Measurements from ENCODE around the gene TNFAIP2. TPM values are rescaled to one million over a fixed set of nuclear protein-coding genes. Genes with fewer than 3 reads are reported as not detected.

TNFAIP2 gene
- total RNA-seq, 1 experiment from 2014 or later: 8.1 TPM

GRCh38 chr14:103101963-103102688 is 21.1 kb upstream of the TNFAIP2 start:
- no peak overlapping the region for H3K4me3 Mint-ChIP-seq (ENCODE audit: unreplicated experiment)
- CTCF ChIA-PET: no interaction called here
- no peaks in the 10 kb centered on the region for H3K27me3 Mint-ChIP-seq (ENCODE audit: insufficient read depth, unreplicated experiment)
- intact Hi-C loops (cut with micrococcal nuclease; ENCODE audit: unreplicated experiment): no loop called here
- H3K27ac Mint-ChIP-seq (ENCODE audit: unreplicated experiment): no peak overlapping the region
- H3K36me3 Mint-ChIP-seq (ENCODE audit: insufficient read depth, unreplicated experiment): peaks cover 13% of the 10 kb centered on the region
- H3K36me3 ChIP-seq (ENCODE audit: control insufficient read depth, insufficient read depth, low read length): no peaks in the 10 kb centered on the region
- H3K9me3 Mint-ChIP-seq (ENCODE audit: unreplicated experiment): no peaks in the 10 kb centered on the region
- BruUV-seq (replicated peaks): no TSS peak
- TF ChIP-seq CTCF (IDR thresholded peaks at IDR 0.05; ENCODE audit: insufficient read depth in 1 of 2, low read depth in 1 of 2, low read length in 1 of 2, severe bottlenecking in 1 of 2, unreplicated experiment in 1 of 2): no peak
- H3K4me1 Mint-ChIP-seq (ENCODE audit: low read depth, unreplicated experiment): peaks cover 10% of the 10 kb centered on the region
- H3K4me3 ChIP-seq (ENCODE audit: low read depth, low read length): no peak overlapping the region
- no peaks in the 10 kb centered on the region for H3K9me3 ChIP-seq
- peaks cover 54% of the 10 kb centered on the region for H3K4me1 ChIP-seq
- POLR2A ChIA-PET: no interaction called here
- H3K27me3 ChIP-seq (replicated peaks; ENCODE audit: control insufficient read depth, insufficient read depth, low read length): no peaks in the 10 kb centered on the region
- DNase-seq: no peak

- H3K9me3 Mint-ChIP-seq (ENCODE audit: unreplicated experiment): no peaks in the 10 kb centered on the region
- Histone ChIP-seq H3K4me1 (peaks cover 54% of the 10 kb centered on the region), H3K9me3 (no peaks in the 10 kb centered on the region), H3K4me3 (ENCODE audit: low read depth, low read length) (no peak overlapping the region), H3K36me3 (ENCODE audit: control insufficient read depth, insufficient read depth, low read length) (no peaks in the 10 kb centered on the region), H3K27me3 (replicated peaks; ENCODE audit: control insufficient read depth, insufficient read depth, low read length) (no peaks in the 10 kb centered on the region)
- H3K4me3 Mint-ChIP-seq (ENCODE audit: unreplicated experiment): peak overlapping the region; percentile 50
- ChIA-PET POLR2A (no interaction called here), CTCF (interaction anchor here (0.6 kb wide), 1 partner anchor 71 kb away, joined by 4 read pairs; no protein-coding TSS in a partner anchor)
- intact Hi-C loops (cut with micrococcal nuclease; ENCODE audit: unreplicated experiment): no loop called here
- no peaks in the 10 kb centered on the region for H3K27me3 Mint-ChIP-seq (ENCODE audit: insufficient read depth, unreplicated experiment)
- no peak for TF ChIP-seq CTCF (IDR thresholded peaks at IDR 0.05; ENCODE audit: insufficient read depth in 1 of 2, low read depth in 1 of 2, low read length in 1 of 2, severe bottlenecking in 1 of 2, unreplicated experiment in 1 of 2)
- no peak for DNase-seq
- H3K4me1 Mint-ChIP-seq (ENCODE audit: low read depth, unreplicated experiment): peaks cover 10% of the 10 kb centered on the region
- peaks cover 13% of the 10 kb centered on the region for H3K36me3 Mint-ChIP-seq (ENCODE audit: insufficient read depth, unreplicated experiment)
- no peak overlapping the region for H3K27ac Mint-ChIP-seq (ENCODE audit: unreplicated experiment)
- no TSS peak for BruUV-seq (replicated peaks)
Observed at GRCh38 chr14:103102689-103103260, 20.5 kb upstream of the TNFAIP2 start.

GRCh38 chr14:103103461-103104388 is 19.5 kb upstream of the TNFAIP2 start:
- Histone ChIP-seq H3K4me1 (peaks cover 46% of the 10 kb centered on the region), H3K4me3 (ENCODE audit: low read depth, low read length) (peak overlapping the region; percentile 42), H3K27me3 (replicated peaks; ENCODE audit: control insufficient read depth, insufficient read depth, low read length) (no peaks in the 10 kb centered on the region), H3K9me3 (no peaks in the 10 kb centered on the region), H3K36me3 (ENCODE audit: control insufficient read depth, insufficient read depth, low read length) (no peaks in the 10 kb centered on the region)
- intact Hi-C loops (cut with micrococcal nuclease; ENCODE audit: unreplicated experiment): loop anchor here (2.0 kb wide), 2 partner anchors 83 to 181 kb away; no protein-coding TSS in a partner anchor
- peak in 1 of 2 experiments; percentile 5 for TF ChIP-seq CTCF (IDR thresholded peaks at IDR 0.05; ENCODE audit: insufficient read depth in 1 of 2, low read depth in 1 of 2, low read length in 1 of 2, severe bottlenecking in 1 of 2, unreplicated experiment in 1 of 2)
- Mint-ChIP-seq H3K27me3 (ENCODE audit: insufficient read depth, unreplicated experiment) (no peaks in the 10 kb centered on the region), H3K36me3 (ENCODE audit: insufficient read depth, unreplicated experiment) (peaks cover 13% of the 10 kb centered on the region), H3K4me3 (ENCODE audit: unreplicated experiment) (peak overlapping the region; percentile 50), H3K9me3 (ENCODE audit: unreplicated experiment) (no peaks in the 10 kb centered on the region), H3K27ac (ENCODE audit: unreplicated experiment) (no peak overlapping the region), H3K4me1 (ENCODE audit: low read depth, unreplicated experiment) (peaks cover 10% of the 10 kb centered on the region)
- no TSS peak for BruUV-seq (replicated peaks)
- POLR2A ChIA-PET: interaction anchor here (0.6 to 1.3 kb wide), 3 partner anchors 9 to 230 kb away, joined by 4 to 5 read pairs (median 5); partner anchors contain the start of genes EIF5 and EXOC3L4
- DNase-seq: peak; percentile 74 to 79
- CTCF ChIA-PET: interaction anchor here (0.6 to 2.8 kb wide), 11 partner anchors 9 to 187 kb away, joined by 3 to 35 read pairs (median 6); partner anchors contain the start of gene EXOC3L4

All from Caco-2 (cell line).